ENCODE results near the gene BCAM. TPM values are rescaled to one million over a fixed set of nuclear protein-coding genes. Genes with fewer than 3 reads are reported as not detected.

The BCAM gene
- total and polyA plus RNA-seq, 2 of the 4 experiments (the other 2 are of a cell fraction), result 2.3 to 35.7 TPM

DNA sequence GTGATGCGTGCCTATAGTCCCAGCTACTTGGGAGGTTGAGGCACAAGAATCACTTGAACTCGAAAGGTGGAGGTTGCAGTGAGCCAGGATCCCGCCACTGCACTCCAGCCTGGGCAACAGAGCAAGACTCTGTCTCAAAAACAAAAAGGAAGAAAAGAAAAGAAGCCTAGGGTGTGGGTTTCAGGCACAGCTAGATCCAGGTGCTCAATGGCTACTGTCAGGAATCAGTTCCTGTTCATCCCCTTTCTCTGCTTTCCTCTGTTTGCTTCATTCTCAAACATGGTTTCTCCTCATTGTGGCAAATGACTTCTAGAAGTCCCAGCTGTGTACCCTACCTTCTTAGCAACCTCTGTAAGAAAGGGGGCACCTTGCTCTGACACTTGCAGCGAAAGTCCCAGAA is 25.4 kb upstream of the BCAM start:
- intact Hi-C loops (cut with micrococcal nuclease), result no loop called here

More for the DNA sequence above, 25.4 kb upstream of the BCAM start:
- Histone ChIP-seq H3K23ac (ENCODE audit: low read depth, low read length) (no peak overlapping the region), H3K27ac (ENCODE audit: insufficient read depth, low read length) (no peak overlapping the region), H3K9ac (ENCODE audit: low read depth, low read length) (no peak overlapping the region), H3K4ac (ENCODE audit: low read depth, low read length) (no peak overlapping the region), H3K18ac (ENCODE audit: low read depth, low read length) (no peak overlapping the region), H3K36me3 (ENCODE audit: control insufficient read depth, insufficient read depth, low read length) (no peaks in the 10 kb centered on the region), H2AK5ac (ENCODE audit: low read depth, low read length) (no peak overlapping the region; the same call in 1 of the 2 replicates), H3K9me3 (ENCODE audit: control insufficient read depth, insufficient read depth, low read length) (no peaks in the 10 kb centered on the region), H4K20me1 (ENCODE audit: insufficient read depth, low read length) (no peaks in the 10 kb centered on the region), H2BK20ac (ENCODE audit: low read depth, low read length) (peak overlapping the region; percentile 35; the same call in 1 of the 2 replicates), H2AK9ac (replicated peaks; ENCODE audit: low read depth, low read length, poor library complexity) (no peak overlapping the region), H3K79me1 (ENCODE audit: low read depth in 1 of 2, low read length in 2 of 2) (no peaks in the 10 kb centered on the region), H2BK5ac (ENCODE audit: low read depth, low read length, poor library complexity, severe bottlenecking) (no peak overlapping the region), H3K9me1 (ENCODE audit: insufficient read depth, low read length) (no peaks in the 10 kb centered on the region), H3K56ac (ENCODE audit: extremely low read depth, insufficient read depth, low read length) (no peak overlapping the region), H3K4me3 (ENCODE audit: insufficient read depth, low read depth, low read length) (no peak overlapping the region), H2BK120ac (ENCODE audit: low read depth, low read length) (0 out of 2 replicates have a peak overlapping the region, but pooled peaks have one; percentile 32), H3K14ac (replicated peaks; ENCODE audit: low read depth, low read length) (no peak overlapping the region), H3K4me2 (ENCODE audit: low read depth, low read length) (no peak overlapping the region), H3K27me3 (ENCODE audit: control insufficient read depth, insufficient read depth, low read length) (no peaks in the 10 kb centered on the region), H2AFZ (replicated peaks; ENCODE audit: low read length, poor library complexity) (no peak overlapping the region), H3K4me1 (ENCODE audit: control insufficient read depth, insufficient read depth, low read length) (no peaks in the 10 kb centered on the region), H4K8ac (ENCODE audit: low read depth in 2 of 2, low read length in 2 of 2) (0 out of 4 replicates have a peak overlapping the region, but pooled peaks of 1 of the 2 experiments have one; percentile 25), H4K5ac (ENCODE audit: low read depth, low read length) (no peak overlapping the region), H4K91ac (ENCODE audit: insufficient read depth, low read depth, low read length) (no peak overlapping the region), H2BK15ac (ENCODE audit: low read depth, low read length) (no peak overlapping the region)
- ChIA-PET CTCF (interaction anchor here (0.8 to 1.4 kb wide), 2 partner anchors 60 to 63 kb away, joined by 4 read pairs; partner anchors contain the start of gene NECTIN2), POLR2A (ENCODE audit: unreplicated experiment) (no interaction called here)
- TF ChIP-seq BHLHE40 (IDR thresholded peaks at IDR 0.05; ENCODE audit: low read depth, low read length), result no peak
- no peak for TF ChIP-seq RCOR1 (IDR thresholded peaks at IDR 0.05; ENCODE audit: insufficient replicate concordance, low read length)
- no peak for TF ChIP-seq MXI1 (IDR thresholded peaks at IDR 0.05; ENCODE audit: borderline replicate concordance, low read depth, low read length)
- TF ChIP-seq SMC3 (IDR thresholded peaks at IDR 0.05; ENCODE audit: low read depth, low read length), result no peak
- no peak for TF ChIP-seq POLR2A (IDR thresholded peaks at IDR 0.05; ENCODE audit: low read depth, low read length)
- TF ChIP-seq CHD1 (IDR thresholded peaks at IDR 0.05; ENCODE audit: low read depth, low read length), result no peak
- TF ChIP-seq ELK1 (IDR thresholded peaks at IDR 0.05; ENCODE audit: borderline replicate concordance, low read depth, low read length), result no peak
- TF ChIP-seq RFX5 (IDR thresholded peaks at IDR 0.05; ENCODE audit: low read depth, low read length), result no peak
- no peak for TF ChIP-seq CEBPB (IDR thresholded peaks at IDR 0.05; ENCODE audit: low read depth, low read length)
- TF ChIP-seq MAFK (IDR thresholded peaks at IDR 0.05; ENCODE audit: low read depth, low read length), result no peak
- TF ChIP-seq MAZ (IDR thresholded peaks at IDR 0.05; ENCODE audit: borderline replicate concordance, low read depth, low read length), result no peak
- TF ChIP-seq, protein P1, sequence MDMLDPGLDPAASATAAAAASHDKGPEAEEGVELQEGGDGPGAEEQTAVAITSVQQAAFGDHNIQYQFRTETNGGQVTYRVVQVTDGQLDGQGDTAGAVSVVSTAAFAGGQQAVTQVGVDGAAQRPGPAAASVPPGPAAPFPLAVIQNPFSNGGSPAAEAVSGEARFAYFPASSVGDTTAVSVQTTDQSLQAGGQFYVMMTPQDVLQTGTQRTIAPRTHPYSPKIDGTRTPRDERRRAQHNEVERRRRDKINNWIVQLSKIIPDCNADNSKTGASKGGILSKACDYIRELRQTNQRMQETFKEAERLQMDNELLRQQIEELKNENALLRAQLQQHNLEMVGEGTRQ (IDR thresholded peaks at IDR 0.05; ENCODE audit: low read depth, low read length), result no peak
- TF ChIP-seq FOS (IDR thresholded peaks at IDR 0.05; ENCODE audit: low read depth, low read length), result no peak
- no peak for TF ChIP-seq NFE2L2 (IDR thresholded peaks at IDR 0.05; ENCODE audit: low read depth, low read length)
- TF ChIP-seq, protein P2, sequence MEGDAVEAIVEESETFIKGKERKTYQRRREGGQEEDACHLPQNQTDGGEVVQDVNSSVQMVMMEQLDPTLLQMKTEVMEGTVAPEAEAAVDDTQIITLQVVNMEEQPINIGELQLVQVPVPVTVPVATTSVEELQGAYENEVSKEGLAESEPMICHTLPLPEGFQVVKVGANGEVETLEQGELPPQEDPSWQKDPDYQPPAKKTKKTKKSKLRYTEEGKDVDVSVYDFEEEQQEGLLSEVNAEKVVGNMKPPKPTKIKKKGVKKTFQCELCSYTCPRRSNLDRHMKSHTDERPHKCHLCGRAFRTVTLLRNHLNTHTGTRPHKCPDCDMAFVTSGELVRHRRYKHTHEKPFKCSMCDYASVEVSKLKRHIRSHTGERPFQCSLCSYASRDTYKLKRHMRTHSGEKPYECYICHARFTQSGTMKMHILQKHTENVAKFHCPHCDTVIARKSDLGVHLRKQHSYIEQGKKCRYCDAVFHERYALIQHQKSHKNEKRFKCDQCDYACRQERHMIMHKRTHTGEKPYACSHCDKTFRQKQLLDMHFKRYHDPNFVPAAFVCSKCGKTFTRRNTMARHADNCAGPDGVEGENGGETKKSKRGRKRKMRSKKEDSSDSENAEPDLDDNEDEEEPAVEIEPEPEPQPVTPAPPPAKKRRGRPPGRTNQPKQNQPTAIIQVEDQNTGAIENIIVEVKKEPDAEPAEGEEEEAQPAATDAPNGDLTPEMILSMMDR (conservative IDR thresholded peaks at IDR 0.05; ENCODE audit: low read depth, low read length), result no peak
- no peak for TF ChIP-seq RAD21 (IDR thresholded peaks at IDR 0.05; ENCODE audit: low read length)
- in situ Hi-C loops (cut with MboI; ENCODE audit: low sequenced_read_pairs), result loop anchor here (5.0 to 25.0 kb wide), 2 partner anchors 59 to 221 kb away; no protein-coding TSS in a partner anchor
- no peak for ATAC-seq (ENCODE audit: low read depth)
- BruUV-seq (replicated peaks), result no TSS peak
- WGBS, 2 experiments (ENCODE audit: extremely low coverage in 2 of 2, insufficient read length in 1 of 2), result 94% methylated on average over 3 of the region's 4 CpGs; no CpG with 5 or more reads in 1 of the 2 experiments
- dilution Hi-C loops (cut with HindIII; ENCODE audit: low sequenced_read_pairs, unreplicated experiment), result no loop called here
- DNase-seq, result no peak
